ENCODE results near the gene TMEM80.
A peak's percentile ranks its signal among the peaks of the same experiment; 100 is the strongest.

Gene TMEM80

DNA sequence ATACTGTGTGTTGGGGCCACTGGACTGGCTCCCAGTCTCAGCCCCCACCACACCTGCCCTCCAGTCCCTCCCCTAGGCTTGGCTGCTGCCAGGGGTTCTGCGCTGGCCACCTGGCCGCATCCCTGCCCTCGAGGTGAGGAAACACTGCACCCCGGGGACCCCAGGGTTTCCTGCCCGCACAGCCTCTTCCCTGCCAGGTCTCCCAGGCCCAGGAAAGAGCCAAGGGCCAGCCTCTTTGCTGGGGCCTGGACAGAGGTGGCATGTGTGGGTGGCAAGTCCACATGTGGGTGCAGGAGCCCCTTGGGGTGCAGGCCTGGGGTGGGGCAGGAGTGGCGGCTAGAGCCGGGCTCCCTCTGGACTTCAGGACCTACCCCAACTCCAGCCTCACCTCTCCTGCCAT lies 12.9 kb downstream of the TMEM80 start:
- in situ Hi-C loops (cut with MboI; ENCODE audit: low pct_unique_long_range_greater_than_20kb, low sequenced_read_pairs, unreplicated experiment): no loop called here
- TF ChIP-seq, protein P1, sequence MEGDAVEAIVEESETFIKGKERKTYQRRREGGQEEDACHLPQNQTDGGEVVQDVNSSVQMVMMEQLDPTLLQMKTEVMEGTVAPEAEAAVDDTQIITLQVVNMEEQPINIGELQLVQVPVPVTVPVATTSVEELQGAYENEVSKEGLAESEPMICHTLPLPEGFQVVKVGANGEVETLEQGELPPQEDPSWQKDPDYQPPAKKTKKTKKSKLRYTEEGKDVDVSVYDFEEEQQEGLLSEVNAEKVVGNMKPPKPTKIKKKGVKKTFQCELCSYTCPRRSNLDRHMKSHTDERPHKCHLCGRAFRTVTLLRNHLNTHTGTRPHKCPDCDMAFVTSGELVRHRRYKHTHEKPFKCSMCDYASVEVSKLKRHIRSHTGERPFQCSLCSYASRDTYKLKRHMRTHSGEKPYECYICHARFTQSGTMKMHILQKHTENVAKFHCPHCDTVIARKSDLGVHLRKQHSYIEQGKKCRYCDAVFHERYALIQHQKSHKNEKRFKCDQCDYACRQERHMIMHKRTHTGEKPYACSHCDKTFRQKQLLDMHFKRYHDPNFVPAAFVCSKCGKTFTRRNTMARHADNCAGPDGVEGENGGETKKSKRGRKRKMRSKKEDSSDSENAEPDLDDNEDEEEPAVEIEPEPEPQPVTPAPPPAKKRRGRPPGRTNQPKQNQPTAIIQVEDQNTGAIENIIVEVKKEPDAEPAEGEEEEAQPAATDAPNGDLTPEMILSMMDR (IDR thresholded peaks at IDR 0.05; ENCODE audit: extremely low read depth, insufficient read depth, missing control alignments): no peak
- DNase-seq (ENCODE audit: low spot score): no peak

GRCh38 chr11:709109-709997 lies 13.7 kb downstream of the TMEM80 start:
- DNase-seq (ENCODE audit: low spot score): no peak
- TF ChIP-seq, protein P1 (IDR thresholded peaks at IDR 0.05; ENCODE audit: extremely low read depth, insufficient read depth, missing control alignments): no peak
- in situ Hi-C loops (cut with MboI; ENCODE audit: low pct_unique_long_range_greater_than_20kb, low sequenced_read_pairs, unreplicated experiment): no loop called here

DNA sequence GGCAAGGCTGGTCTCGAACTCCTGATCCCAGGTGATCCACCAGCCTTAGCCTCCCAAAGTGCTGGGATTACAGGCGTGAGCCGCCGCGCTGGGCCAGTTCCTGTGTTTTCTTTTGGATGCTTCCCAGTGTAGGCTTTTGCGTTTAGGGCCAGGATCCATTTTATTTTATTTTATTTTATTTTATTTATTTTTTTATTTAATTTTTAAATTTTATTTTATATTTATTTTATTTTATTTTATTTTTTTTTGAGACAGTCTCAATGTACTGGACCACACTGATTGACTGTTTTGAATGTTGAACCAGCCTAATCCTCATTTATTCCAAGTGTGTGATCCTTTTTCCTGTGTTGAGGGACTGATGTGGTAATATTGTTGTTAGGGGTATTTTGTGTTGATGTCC lies 18.8 kb downstream of the TMEM80 start:
- TF ChIP-seq, protein P1 (IDR thresholded peaks at IDR 0.05; ENCODE audit: extremely low read depth, insufficient read depth, missing control alignments): no peak
- in situ Hi-C loops (cut with MboI; ENCODE audit: low pct_unique_long_range_greater_than_20kb, low sequenced_read_pairs, unreplicated experiment): loop anchor here (10.0 kb wide), 1 partner anchor 160 kb away; no protein-coding TSS in a partner anchor
- DNase-seq (ENCODE audit: low spot score): no peak

GRCh38 chr11:719214-720016 lies 23.8 kb downstream of the TMEM80 start:
- no peak for DNase-seq (ENCODE audit: low spot score)
- in situ Hi-C loops (cut with MboI; ENCODE audit: low pct_unique_long_range_greater_than_20kb, low sequenced_read_pairs, unreplicated experiment): loop anchor here (10.0 kb wide), 1 partner anchor 165 kb away; no protein-coding TSS in a partner anchor
- TF ChIP-seq, protein P1 (IDR thresholded peaks at IDR 0.05; ENCODE audit: extremely low read depth, insufficient read depth, missing control alignments): no peak

DNA sequence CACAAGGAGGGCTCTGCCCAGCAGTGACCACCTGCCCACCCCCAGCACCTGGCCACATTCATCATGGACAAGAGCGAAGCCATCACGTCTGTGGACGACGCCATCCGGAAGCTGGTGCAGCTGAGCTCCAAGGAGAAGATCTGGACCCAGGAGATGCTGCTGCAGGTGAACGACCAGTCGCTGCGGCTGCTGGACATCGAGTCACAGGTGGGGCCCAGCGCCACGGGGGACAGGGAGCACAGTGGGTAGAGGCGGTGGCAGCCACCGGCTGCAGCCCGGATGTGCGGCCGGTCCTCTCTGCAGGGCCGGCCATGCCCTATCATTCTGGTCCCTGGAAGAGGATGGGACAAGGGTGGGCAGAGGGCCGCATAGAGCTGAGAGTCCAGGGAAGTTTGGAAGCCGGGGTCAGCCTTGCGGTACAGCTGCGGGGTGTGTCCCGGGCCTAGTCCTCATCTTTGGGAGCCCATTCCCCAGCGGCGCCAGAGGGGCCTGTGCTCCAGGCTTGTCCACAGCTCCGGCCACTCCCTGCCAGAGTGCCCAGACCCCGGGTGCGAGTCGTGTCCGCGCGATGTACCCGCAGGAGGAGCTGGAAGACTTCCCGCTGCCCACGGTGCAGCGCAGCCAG lies 24.5 kb downstream of the TMEM80 start:
- in situ Hi-C loops (cut with MboI; ENCODE audit: low pct_unique_long_range_greater_than_20kb, low sequenced_read_pairs, unreplicated experiment): no loop called here
- no peak for DNase-seq (ENCODE audit: low spot score)
- TF ChIP-seq, protein P1 (IDR thresholded peaks at IDR 0.05; ENCODE audit: extremely low read depth, insufficient read depth, missing control alignments): no peak

GRCh38 chr11:720642-721246 lies 25.1 kb downstream of the TMEM80 start:
- in situ Hi-C loops (cut with MboI; ENCODE audit: low pct_unique_long_range_greater_than_20kb, low sequenced_read_pairs, unreplicated experiment): no loop called here
- TF ChIP-seq, protein P1 (IDR thresholded peaks at IDR 0.05; ENCODE audit: extremely low read depth, insufficient read depth, missing control alignments): no peak
- DNase-seq (ENCODE audit: low spot score): peak; percentile 92
